GM18867 (cell line): ENCODE results near the gene ITIH6.

Experiments
- ATAC-seq: cut with Tn5 transposase; IDR thresholded peaks from one replicate; pipeline ENCODE4 v1.9.1; 2021; ENCODE audit warnings: mild to moderate bottlenecking, moderate library complexity; ENCODE audit not compliant: unreplicated experiment

Gene ITIH6

GRCh38 chrX:54715621-54716020 lies 82.4 kb downstream of the ITIH6 start:
- no peak for ATAC-seq

DNA sequence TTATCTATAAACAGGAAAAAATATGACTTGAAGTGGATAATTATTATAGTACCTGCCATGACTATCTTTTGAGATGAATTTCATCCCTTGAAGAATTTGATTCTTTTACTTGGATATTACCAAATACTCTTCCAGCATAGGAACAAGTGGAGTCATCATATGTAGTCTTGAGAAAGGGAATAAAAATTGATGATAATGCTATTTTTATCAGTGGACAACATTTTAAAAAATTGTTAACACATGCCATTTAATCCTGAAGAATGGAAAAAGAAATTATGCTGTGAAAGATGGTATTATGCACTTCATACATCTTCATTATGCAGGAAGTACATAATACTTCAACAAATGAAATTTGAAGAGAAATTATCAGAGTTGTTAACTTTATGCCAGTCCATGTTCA lies 83.6 kb downstream of the ITIH6 start:
- ATAC-seq = no peak

DNA sequence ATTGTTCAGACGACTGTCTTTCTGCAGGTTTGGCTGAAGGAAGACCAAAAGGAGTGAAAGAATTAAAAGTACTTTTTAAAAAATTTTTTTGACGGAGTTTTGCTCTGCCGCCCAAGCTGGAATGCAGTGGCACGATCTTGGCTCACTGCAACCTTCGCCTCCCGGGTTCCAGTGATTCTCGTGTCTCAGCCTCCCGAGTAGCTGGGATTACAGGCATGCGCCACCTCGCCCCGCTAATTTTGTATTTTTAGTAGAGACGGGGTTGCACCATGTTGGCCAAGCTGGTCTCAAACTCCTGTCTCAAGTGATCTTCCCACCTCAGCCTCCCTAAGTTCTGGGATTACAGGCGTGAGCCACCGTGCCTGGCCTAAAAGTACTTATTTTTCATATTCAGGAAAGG lies 86.3 kb downstream of the ITIH6 start:
- no peak for ATAC-seq

GRCh38 chrX:54710920-54711319 lies 87.1 kb downstream of the ITIH6 start:
- ATAC-seq = no peak

- no peak for ATAC-seq
These were observed 89.7 kb downstream of the ITIH6 start for GRCh38 chrX:54708404-54708803.
